ENCODE measurements around the gene CRY1. TPM values are rescaled to one million over a fixed set of nuclear protein-coding genes. Genes with fewer than 3 reads are reported as not detected.

CRY1 gene
- polyA plus RNA-seq, 1 of the 3 experiments (the other 2 are of a cell fraction) = 4.9 TPM

GRCh38 chr12:107011519-107011918 lies 81.8 kb downstream of the CRY1 start:
- Histone ChIP-seq H3K79me2 (ENCODE audit: insufficient read depth) (no peaks in the 10 kb centered on the region), H4K20me1 (ENCODE audit: insufficient read depth) (no peaks in the 10 kb centered on the region), H3K27ac (ENCODE audit: low read depth in 2 of 2, low read length in 1 of 2) (no peak overlapping the region), H3F3A (replicated peaks; ENCODE audit: insufficient read depth) (no peaks in the 10 kb centered on the region), H3K9me2 (no peaks in the 10 kb centered on the region), H3K27me3 (ENCODE audit: insufficient read depth) (no peaks in the 10 kb centered on the region), H3K9me3 (no peaks in the 10 kb centered on the region), H3K4me3 (ENCODE audit: low read depth in 2 of 2, low read length in 1 of 2) (no peak overlapping the region), H3K36me3 (replicated peaks in 1 of 2; ENCODE audit: control insufficient read depth in 1 of 2, insufficient read depth in 2 of 2, low read length in 1 of 2) (no peaks in the 10 kb centered on the region), H3K4me1 (ENCODE audit: control insufficient read depth in 1 of 2, insufficient read depth in 2 of 2, low read depth in 1 of 2, low read length in 1 of 2) (no peaks in the 10 kb centered on the region), H3K9ac (no peak overlapping the region), H2AFZ (ENCODE audit: low read depth) (no peak overlapping the region), H3K4me2 (no peak overlapping the region)
- DNase-seq = no peak
- POLR2A ChIA-PET = no interaction called here
- CTCF ChIA-PET = no interaction called here
- WGBS (ENCODE audit: low lambda C conversion rate) = 98% methylated on average over 2 of the region's 2 CpGs
- TF ChIP-seq JUND (IDR thresholded peaks at IDR 0.05) (no peak), RXRA (IDR thresholded peaks at IDR 0.05; ENCODE audit: borderline replicate concordance, low read depth) (no peak), CHD2 (IDR thresholded peaks at IDR 0.05; ENCODE audit: low read length, partially characterized antibody) (no peak), FOXJ3 (CRISPR knock-in tag; IDR thresholded peaks at IDR 0.05) (no peak)

GRCh38 chr12:107007411-107007810 lies 85.9 kb downstream of the CRY1 start:
- Histone ChIP-seq H3K27me3 (ENCODE audit: insufficient read depth) (no peaks in the 10 kb centered on the region), H3K4me1 (ENCODE audit: control insufficient read depth in 1 of 2, insufficient read depth in 2 of 2, low read depth in 1 of 2, low read length in 1 of 2) (no peaks in the 10 kb centered on the region), H3K36me3 (replicated peaks in 1 of 2; ENCODE audit: control insufficient read depth in 1 of 2, insufficient read depth in 2 of 2, low read length in 1 of 2) (no peaks in the 10 kb centered on the region), H3K9me2 (no peaks in the 10 kb centered on the region), H3K4me2 (no peak overlapping the region), H3K27ac (ENCODE audit: low read depth in 2 of 2, low read length in 1 of 2) (no peak overlapping the region), H2AFZ (ENCODE audit: low read depth) (no peak overlapping the region), H3K9me3 (no peaks in the 10 kb centered on the region), H3F3A (replicated peaks; ENCODE audit: insufficient read depth) (no peaks in the 10 kb centered on the region), H3K4me3 (ENCODE audit: low read depth in 2 of 2, low read length in 1 of 2) (no peak overlapping the region), H3K79me2 (ENCODE audit: insufficient read depth) (no peaks in the 10 kb centered on the region), H4K20me1 (ENCODE audit: insufficient read depth) (no peaks in the 10 kb centered on the region), H3K9ac (no peak overlapping the region)
- DNase-seq = no peak
- TF ChIP-seq GATA2 (CRISPR knock-in tag; IDR thresholded peaks at IDR 0.05) (no peak), POLR2AphosphoS5 (IDR thresholded peaks at IDR 0.05; ENCODE audit: low read depth, low read length) (no peak), EP300 (IDR thresholded peaks at IDR 0.05; ENCODE audit: borderline replicate concordance in 1 of 2, low read depth in 1 of 2, low read length in 1 of 2) (no peak), MXI1 (IDR thresholded peaks at IDR 0.05; ENCODE audit: low read depth, low read length) (no peak), RXRA (IDR thresholded peaks at IDR 0.05; ENCODE audit: borderline replicate concordance, low read depth) (no peak), USF2 (IDR thresholded peaks at IDR 0.05; ENCODE audit: borderline replicate concordance, low read depth, low read length) (no peak), RCOR1 (IDR thresholded peaks at IDR 0.05; ENCODE audit: low read length) (no peak), JUND (IDR thresholded peaks at IDR 0.05) (no peak), RAD21 (IDR thresholded peaks at IDR 0.05; ENCODE audit: low read length) (no peak), FOXM1 (IDR thresholded peaks at IDR 0.05; ENCODE audit: low read depth) (no peak), NRF1 (IDR thresholded peaks at IDR 0.05; ENCODE audit: low read depth, low read length) (no peak), ELF1 (IDR thresholded peaks at IDR 0.05) (no peak), EZH2phosphoT487 (IDR thresholded peaks at IDR 0.05; ENCODE audit: borderline replicate concordance, low read depth) (no peak), NFIC (IDR thresholded peaks at IDR 0.05; ENCODE audit: borderline replicate concordance) (no peak), YY1 (IDR thresholded peaks at IDR 0.05; ENCODE audit: low read depth) (no peak)
- TF ChIP-seq, protein P1, sequence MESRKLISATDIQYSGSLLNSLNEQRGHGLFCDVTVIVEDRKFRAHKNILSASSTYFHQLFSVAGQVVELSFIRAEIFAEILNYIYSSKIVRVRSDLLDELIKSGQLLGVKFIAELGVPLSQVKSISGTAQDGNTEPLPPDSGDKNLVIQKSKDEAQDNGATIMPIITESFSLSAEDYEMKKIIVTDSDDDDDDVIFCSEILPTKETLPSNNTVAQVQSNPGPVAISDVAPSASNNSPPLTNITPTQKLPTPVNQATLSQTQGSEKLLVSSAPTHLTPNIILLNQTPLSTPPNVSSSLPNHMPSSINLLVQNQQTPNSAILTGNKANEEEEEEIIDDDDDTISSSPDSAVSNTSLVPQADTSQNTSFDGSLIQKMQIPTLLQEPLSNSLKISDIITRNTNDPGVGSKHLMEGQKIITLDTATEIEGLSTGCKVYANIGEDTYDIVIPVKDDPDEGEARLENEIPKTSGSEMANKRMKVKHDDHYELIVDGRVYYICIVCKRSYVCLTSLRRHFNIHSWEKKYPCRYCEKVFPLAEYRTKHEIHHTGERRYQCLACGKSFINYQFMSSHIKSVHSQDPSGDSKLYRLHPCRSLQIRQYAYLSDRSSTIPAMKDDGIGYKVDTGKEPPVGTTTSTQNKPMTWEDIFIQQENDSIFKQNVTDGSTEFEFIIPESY (IDR thresholded peaks at IDR 0.05; ENCODE audit: borderline replicate concordance, low read depth) = no peak
- TF ChIP-seq, protein P2, sequence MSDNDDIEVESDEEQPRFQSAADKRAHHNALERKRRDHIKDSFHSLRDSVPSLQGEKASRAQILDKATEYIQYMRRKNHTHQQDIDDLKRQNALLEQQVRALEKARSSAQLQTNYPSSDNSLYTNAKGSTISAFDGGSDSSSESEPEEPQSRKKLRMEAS (IDR thresholded peaks at IDR 0.05; ENCODE audit: low read depth) = no peak
- TF ChIP-seq, protein P3, sequence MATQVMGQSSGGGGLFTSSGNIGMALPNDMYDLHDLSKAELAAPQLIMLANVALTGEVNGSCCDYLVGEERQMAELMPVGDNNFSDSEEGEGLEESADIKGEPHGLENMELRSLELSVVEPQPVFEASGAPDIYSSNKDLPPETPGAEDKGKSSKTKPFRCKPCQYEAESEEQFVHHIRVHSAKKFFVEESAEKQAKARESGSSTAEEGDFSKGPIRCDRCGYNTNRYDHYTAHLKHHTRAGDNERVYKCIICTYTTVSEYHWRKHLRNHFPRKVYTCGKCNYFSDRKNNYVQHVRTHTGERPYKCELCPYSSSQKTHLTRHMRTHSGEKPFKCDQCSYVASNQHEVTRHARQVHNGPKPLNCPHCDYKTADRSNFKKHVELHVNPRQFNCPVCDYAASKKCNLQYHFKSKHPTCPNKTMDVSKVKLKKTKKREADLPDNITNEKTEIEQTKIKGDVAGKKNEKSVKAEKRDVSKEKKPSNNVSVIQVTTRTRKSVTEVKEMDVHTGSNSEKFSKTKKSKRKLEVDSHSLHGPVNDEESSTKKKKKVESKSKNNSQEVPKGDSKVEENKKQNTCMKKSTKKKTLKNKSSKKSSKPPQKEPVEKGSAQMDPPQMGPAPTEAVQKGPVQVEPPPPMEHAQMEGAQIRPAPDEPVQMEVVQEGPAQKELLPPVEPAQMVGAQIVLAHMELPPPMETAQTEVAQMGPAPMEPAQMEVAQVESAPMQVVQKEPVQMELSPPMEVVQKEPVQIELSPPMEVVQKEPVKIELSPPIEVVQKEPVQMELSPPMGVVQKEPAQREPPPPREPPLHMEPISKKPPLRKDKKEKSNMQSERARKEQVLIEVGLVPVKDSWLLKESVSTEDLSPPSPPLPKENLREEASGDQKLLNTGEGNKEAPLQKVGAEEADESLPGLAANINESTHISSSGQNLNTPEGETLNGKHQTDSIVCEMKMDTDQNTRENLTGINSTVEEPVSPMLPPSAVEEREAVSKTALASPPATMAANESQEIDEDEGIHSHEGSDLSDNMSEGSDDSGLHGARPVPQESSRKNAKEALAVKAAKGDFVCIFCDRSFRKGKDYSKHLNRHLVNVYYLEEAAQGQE (IDR thresholded peaks at IDR 0.05; ENCODE audit: low read depth, low read length) = no peak
- ChIA-PET POLR2A (no interaction called here), CTCF (interaction anchor here (1.0 kb wide), 2 partner anchors 9 to 85 kb away, joined by 3 read pairs; no protein-coding TSS in a partner anchor)
- 99% methylated on average over 4 of the region's 4 CpGs for WGBS (ENCODE audit: low lambda C conversion rate)
